ENCODE measurements around the gene LRRC61. TPM values are rescaled to one million over a fixed set of nuclear protein-coding genes. Genes with fewer than 3 reads are reported as not detected.
"Not testable (repeated sequence)": the region's sequence is repeated elsewhere in the genome, so short reads cannot be mapped to it uniquely, and the experiment has no call there.

The LRRC61 gene, protein sequence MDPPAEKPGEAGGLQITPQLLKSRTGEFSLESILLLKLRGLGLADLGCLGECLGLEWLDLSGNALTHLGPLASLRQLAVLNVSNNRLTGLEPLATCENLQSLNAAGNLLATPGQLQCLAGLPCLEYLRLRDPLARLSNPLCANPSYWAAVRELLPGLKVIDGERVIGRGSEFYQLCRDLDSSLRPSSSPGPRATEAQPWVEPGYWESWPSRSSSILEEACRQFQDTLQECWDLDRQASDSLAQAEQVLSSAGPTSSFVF
- 10 to 100 TPM; 15.0 to 22.7 (median 18.5) TPM for polyA plus RNA-seq (ENCODE audit: insufficient read depth in 1 of 5, insufficient read length in 5 of 5, low replicate concordance in 1 of 5)
- long read RNA-seq, donor 1, transcript LRRC61-202 (3 exons, 1,877 nt), result major isoform, 12 of 36 reads
- long read RNA-seq, donor 1, partial matches to known transcripts, result 20 of 36 reads
- long read RNA-seq, donor 1, other reads (novel, unspliced or antisense), result 0 of 36 reads
- long read RNA-seq, donor 2, transcript LRRC61-202 (3 exons, 1,877 nt), result major isoform, 9 of 351 reads
- long read RNA-seq, donor 2, partial matches to known transcripts, result 170 of 351 reads
- long read RNA-seq, donor 2, other reads (novel, unspliced or antisense), result 171 of 351 reads
- long read RNA-seq, donor 3, transcript LRRC61-202 (3 exons, 1,877 nt), result major isoform, 8 of 675 reads
- long read RNA-seq, donor 3, partial matches to known transcripts, result 362 of 675 reads
- long read RNA-seq, donor 3, other reads (novel, unspliced or antisense), result 302 of 675 reads
- long read RNA-seq, donor 4, transcript LRRC61-202 (3 exons, 1,877 nt), result major isoform, 6 of 6 reads
- long read RNA-seq, donor 4, partial matches to known transcripts, result 0 of 6 reads
- long read RNA-seq, donor 4, other reads (novel, unspliced or antisense), result 0 of 6 reads
- long read RNA-seq, donor 5, transcript LRRC61-202 (3 exons, 1,877 nt), result major isoform, 14 of 22 reads
- long read RNA-seq, donor 5, partial matches to known transcripts, result 6 of 22 reads
- long read RNA-seq, donor 5, other reads (novel, unspliced or antisense), result 0 of 22 reads
- long read RNA-seq, donor 6, transcript LRRC61-202 (3 exons, 1,877 nt), result major isoform, 14 of 839 reads
- long read RNA-seq, donor 6, partial matches to known transcripts, result 360 of 839 reads
- long read RNA-seq, donor 6, other reads (novel, unspliced or antisense), result 464 of 839 reads
- long read RNA-seq, donor 7, transcript LRRC61-202 (3 exons, 1,877 nt), result major isoform, 15 of 920 reads
- long read RNA-seq, donor 7, partial matches to known transcripts, result 370 of 920 reads
- long read RNA-seq, donor 7, other reads (novel, unspliced or antisense), result 533 of 920 reads
- long read RNA-seq, donor 8, transcript LRRC61-202 (3 exons, 1,877 nt), result major isoform, 5 of 5 reads
- long read RNA-seq, donor 8, partial matches to known transcripts, result 0 of 5 reads
- long read RNA-seq, donor 8, other reads (novel, unspliced or antisense), result 0 of 5 reads

DNA sequence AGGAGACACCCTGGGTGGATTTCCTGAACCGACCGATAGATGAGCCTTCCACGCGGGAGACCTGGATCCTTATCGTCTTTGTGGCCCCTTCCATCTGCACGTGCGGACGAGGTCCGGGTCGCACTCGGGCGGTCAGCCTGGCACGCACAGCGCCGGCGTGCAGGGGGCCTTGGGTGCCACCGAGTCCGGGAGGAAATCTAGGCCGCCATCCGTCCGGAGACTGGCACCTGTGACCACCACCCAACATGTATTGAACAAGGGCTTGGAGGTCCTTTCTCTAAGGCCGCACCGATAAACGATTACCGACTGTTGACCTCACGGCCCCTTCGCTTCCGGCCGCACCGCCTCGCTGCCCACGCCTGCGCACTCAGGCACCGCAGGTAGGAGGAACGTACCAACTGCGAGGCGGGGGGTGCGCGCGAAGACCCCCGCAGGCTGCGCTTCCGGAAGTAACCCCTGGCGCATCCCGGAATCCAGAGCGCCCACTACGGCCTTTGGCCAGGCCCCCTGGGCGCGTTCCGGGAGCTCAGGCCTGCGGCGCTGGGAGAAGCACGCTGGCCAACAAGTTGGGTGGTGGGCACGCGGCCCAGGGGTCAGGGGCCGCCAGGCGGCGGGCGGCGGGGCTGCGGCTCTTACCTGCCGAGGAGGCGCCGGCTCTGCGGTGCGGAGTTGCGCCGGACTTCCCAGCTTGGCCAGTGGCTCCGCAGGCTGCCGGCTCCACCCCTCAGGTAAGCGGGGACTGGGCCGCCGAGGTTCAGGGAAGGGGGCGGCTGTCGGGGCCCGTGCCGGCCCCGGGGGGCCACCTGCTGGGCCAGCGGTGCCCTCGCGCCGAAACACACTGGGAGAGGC lies at the start of gene LRRC61, which contains the start of gene ACTR3C:
LRRC61 (plus strand) TSS at position 523 of the 849 bp plus-strand sequence. CDS start 13,507 bp downstream, outside the sequence.
ACTR3C (minus strand) TSS at position 713 of the 849 bp plus-strand sequence. CDS start 28,249 bp downstream, outside the sequence.
- DNase-seq, result peak in 1 of 2 donors; percentile 55

DNA sequence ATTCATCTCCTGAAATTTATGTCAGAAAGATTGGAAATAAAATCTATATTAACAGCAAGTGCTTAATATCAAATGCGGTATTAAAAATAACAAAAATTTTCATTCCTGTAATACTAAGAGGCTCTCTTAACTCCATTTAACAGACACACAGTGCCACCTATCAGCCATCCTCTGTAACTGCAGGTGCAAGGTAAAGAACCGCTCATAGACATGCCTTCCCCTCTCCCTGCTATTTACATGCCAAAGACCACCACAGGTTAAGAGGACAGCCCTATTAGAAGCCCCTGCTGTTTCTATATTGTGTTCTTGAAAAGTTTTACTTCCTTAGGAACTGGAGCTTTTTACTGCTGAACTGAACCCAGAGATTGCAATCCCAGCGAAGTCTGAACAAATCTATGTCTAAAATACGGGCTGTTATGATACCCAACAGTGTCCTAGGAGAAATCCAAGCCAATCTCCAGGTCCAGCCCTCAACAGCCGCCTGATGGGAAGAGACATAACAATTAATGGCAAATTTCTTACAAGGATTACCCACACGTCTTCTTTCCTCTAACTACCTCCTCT lies 46.9 kb upstream of the LRRC61 start:
- not testable (repeated sequence) for DNase-seq

DNA sequence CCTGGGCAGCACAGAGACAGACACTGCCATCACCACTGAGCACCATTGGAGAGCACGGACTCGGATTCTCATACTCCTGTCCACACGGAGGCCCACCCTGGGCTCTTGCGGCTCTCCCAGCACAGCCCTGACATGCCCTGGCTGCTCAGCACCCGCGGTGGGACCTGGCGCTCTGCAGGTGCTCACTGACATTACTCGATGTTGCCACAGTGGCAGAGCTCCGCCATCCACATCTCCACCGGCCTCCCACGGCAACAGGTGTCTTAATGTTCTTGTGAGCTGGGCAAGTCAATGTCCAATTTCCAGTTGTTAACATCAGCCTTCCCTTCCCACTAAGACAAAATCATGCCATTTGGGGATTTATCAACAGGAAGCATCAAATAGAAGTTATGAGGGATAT lies 44.8 kb upstream of the LRRC61 start:
- not testable (repeated sequence) for DNase-seq

DNA sequence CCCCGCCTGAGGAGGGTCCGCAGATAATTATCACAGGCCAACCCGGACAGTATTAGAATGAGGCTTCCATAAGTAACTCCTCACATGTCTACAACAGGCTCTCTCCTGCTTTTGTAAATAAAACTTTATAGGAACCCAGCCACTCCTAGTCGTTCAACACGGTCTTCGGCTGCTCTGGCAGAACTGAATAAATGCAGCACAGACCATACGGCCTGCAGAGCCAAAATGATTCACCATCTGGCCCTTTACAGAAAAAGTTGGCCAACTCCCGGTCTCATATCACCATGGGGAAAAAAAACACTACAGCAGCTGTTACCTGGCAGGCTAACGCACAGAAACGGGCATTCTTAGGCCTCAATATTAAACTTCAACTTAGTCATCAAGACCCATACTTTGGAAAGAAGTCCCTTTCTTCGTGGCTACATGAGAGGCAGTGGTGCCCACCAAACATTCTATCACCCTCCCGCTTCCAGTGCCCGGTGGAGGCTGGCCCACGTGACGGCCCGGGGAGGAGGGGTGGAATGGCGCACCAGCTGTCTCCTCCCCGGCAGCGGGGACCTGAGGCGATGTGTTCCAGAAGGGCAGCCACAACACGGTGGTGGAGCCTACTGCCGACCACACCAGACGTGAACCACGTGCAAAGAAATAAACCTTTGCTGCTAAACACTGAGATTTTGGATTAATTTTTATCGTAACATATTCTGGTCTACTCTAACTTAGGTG lies 41.3 kb upstream of the LRRC61 start:
- not testable (repeated sequence) for DNase-seq

DNA sequence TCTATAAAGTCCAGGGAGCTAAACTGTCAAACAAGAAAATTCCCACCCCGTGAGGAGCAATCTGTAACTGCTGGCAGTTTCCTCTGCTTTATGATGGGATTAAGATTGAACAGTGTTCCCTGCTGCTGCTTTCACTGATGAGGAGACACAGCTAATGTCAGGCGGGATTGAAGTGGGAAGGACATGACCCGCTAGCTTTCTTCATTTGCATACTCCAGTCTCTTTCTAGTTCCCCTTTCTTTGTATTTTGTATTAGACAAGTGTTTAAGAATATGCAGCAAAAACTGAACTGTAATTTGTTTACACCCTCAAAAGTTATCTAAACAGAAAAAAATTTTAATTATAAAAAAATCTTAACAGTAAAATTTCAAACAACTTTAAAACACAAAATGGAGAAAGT lies 40.0 kb upstream of the LRRC61 start:
- DNase-seq, result not testable (repeated sequence)

DNA sequence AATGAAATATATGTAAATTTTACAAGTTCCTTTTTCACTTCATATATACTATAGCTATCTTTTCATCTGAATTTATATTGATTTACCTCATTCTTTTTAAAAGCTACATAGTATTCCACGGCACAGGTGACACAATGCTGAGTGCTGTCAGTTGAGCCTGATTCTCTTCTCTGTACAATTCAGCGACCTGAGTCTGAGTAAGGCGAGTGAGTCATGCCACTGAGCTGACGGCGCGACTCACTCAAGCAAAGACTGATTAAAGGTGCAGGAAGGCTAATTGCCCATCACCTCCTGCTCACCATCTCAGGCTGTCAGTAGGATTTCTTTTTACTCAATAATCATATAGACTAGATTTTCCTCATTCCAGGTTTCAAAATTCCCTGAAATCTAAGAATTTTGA lies 39.5 kb upstream of the LRRC61 start:
- not testable (repeated sequence) for DNase-seq

DNA sequence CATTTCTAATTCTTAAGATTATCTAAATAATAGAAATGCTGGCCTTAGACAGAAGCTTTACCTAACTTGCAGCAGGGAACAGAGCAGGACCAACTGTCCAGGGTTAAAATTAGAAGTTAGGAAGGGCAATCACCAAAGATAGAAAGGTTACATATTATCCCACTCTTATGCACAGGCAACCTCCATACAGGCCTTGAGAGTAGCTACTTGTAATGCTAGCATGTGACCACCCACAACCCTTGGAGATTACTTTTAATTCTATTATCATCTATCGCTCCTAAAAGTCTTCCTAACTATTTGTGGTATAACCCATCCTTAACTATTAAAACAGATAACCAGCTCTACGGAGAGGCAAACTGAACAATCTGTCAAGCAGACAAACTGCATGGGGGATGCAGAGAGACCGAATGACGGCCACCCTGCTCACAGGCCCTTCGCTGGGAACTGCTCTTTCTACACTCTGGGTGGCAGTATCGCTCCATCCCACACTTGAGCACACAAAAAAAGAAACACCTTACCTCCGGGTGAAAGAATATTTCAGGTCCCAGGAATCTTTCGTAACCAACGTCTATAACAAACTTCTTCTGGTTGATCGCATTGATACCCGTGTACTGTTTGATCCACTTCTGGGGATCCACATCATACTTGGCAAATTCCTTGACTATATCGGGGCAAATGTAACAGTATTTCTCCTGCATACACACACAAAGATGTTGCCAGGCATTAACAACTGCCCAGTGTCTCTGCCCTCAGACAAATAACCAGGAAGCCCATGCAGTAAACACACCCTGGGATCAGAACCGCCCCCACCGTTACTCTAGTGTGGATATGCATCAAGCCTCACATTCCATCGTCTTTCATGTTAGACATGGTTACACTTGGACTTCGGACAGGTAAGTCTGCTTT lies 37.1 kb upstream of the LRRC61 start:
- DNase-seq, result not testable (repeated sequence)

DNA sequence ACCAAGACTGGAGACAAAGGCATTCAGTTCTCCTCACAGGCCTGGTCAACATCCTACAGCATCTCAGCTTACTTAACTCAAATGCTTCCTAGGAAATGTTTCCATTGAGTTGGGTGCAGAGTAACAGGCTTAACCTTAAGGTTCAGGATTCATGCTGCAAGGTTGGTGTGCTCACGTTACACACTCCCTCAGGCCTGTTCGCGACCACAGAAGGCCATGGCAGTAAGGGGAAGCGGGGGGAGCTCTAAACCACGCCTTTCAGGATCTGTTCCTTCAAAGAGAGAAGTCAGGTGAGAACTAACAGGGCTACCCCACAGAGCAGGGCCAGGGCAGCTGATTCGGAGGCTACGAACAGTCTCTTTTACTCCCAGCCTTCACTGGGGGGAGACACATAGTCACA lies 35.3 kb upstream of the LRRC61 start:
- DNase-seq, result not testable (repeated sequence)

DNA sequence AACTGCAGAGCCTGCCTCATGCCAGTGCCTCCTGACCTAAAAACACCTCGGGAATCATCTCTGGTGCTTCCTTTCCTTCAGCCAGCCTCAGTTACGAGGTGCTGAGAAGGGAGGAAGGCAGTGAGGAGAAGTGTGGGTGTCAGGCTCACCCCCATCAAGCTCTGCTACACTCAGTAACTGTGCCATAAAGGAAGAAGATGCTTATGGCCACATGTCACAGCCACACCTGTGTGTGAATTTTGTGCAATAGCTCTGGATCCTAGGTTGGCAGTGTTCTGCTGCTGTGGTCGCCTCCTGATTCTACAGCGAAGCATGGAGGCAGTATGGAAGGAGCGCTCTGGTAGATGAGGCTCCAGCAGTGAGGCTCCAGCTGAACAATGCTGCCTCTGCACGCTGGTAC lies 34.3 kb upstream of the LRRC61 start:
- not testable (repeated sequence) for DNase-seq

DNA sequence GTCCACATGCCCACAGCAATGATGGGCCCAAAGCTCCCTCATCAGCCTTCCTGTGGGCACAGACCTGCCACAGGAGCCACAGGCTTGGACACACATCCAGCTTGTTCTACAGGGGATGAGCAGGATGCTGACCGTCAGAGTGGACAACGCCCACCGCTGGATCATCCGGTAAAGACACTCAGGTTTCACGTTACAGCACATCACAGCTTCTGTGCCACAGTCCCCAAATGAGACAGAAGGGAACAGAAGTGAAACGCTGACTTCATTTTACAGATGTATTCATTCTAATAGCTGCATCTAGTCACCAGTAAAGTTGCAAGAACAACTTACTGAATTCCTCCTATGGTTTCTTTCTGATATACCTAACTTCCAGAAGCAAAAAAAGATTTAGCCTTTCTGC lies 32.8 kb upstream of the LRRC61 start:
- DNase-seq, result not testable (repeated sequence)

DNA sequence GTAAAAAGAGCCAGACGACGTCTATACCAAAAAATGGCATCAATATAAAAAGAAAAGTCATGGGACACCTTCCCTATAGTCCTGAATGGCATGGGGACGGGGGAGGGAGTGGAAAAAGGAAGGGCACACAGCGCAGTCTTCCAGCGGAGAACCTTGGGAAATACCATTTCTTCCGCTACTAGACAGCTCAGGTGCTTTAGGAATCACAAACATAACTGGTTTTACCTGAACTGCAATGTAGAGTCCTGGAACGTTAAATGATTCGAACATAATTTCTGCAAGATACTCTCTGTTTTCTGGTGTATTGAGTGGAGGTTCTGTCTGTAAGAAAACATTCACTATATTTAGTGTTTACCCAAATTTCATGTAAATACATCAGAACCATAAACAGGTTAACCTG lies 28.1 kb upstream of the LRRC61 start:
- not testable (repeated sequence) for DNase-seq

DNA sequence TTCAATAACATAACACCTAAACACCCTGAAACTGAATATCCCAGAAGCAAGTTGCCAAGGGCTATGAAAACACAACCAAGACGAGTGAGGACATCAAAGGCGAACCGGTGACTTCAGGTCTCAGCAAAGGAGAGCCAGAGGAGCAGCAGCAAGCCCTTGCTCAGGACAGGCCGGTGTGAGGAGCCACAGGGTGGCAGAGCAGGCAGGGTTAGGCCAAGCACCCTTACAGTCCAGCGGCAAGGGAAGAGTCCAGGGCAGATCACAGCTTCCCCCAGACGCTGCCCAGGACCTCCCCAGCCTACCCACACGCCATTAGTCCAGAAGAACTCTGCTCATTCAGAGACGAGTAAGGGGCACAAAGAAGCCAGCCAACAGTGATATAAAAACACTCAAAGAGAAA lies 27.5 kb upstream of the LRRC61 start:
- DNase-seq, result not testable (repeated sequence)

DNA sequence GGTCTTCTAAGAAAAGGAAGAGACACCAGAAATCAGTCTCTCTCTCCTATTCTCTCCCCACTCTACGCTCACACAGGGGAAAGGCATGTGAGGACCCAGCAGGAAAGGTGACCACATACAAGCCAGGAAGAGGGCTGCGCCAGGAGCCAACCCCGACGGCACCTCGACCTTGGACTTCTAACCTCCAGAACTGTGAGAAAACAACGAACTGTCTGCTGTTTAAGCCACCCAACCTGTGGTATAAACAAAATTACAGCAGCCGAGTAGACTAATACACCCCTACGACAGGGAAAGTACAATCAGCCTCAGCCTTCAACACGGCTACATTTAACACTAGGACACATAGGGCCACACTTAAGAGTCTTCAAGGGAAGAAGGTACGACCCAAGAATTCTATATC lies 26.4 kb upstream of the LRRC61 start:
- DNase-seq, result not testable (repeated sequence)

DNA sequence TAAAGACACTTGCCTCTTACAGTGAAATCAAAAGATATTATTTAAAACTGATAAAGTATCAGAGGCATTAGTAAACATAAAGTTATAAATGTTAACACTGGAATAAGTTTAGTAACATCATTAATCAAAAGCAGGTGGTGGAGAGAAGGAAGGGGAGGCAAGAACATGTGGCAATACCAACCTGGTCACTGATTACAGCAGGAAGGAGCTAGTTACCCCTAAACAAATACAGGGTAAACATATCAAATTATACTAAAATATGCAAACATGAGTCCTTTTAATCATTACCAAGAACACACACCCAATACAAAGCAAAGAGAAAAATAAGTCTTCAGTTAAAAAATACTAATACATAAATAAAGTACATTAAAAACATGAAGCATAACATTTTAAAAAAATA lies 25.2 kb upstream of the LRRC61 start:
- DNase-seq, result not testable (repeated sequence)

DNA sequence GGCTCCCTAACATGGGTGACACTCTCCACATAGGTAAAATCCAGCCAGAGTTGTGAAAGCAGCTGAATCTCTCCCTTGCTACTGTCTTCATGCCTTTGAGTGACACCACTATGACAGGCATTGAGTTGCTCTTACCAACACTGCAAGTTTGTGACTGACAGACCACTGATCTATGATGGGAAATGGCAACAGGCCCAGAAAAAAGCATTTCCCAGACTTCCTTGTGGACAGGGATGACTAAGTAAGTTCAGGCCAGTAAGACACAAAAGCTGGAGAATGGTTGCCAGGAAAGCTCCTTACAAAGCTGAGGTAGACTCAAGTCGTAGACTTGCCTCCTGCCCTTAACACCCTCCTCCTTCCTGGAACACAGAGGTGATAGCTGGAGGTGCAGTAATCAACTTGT lies 20.2 kb upstream of the LRRC61 start:
- DNase-seq, result not testable (repeated sequence)

DNA sequence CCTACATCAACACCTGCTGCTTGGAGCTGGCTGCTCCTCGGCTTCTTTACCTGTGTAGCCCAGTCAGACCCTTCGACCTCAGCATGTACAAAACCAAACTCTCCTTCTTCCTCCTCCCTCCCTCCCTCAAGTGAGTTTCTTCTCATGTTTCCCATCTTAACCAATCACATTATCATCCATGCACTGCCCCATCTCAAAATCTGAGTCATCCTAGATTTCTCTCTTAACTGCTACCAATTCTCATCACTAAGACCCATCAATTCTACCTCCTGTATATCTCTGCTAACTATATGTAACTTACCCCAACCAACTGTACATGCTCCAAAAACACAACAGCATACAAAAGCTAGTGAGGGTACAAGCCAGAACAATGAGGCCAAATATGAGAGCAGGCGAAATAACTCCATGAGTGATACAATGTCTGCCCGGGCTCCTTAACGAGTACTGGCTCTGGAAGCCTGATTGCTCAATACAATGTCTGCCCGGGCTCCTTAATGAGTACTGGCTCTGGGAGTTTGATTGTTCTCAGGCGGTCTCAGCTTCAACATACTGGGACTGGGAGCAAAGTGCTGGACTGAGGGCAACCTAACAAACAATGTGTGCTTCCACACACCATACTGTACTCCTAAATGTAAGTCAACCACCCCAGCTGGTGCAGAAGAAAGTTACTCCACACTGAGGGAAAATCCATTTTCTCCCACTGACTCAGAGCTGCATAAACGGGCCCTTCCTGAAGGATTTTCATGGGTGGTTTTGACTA lies 18.5 kb upstream of the LRRC61 start:
- DNase-seq, result not testable (repeated sequence)

DNA sequence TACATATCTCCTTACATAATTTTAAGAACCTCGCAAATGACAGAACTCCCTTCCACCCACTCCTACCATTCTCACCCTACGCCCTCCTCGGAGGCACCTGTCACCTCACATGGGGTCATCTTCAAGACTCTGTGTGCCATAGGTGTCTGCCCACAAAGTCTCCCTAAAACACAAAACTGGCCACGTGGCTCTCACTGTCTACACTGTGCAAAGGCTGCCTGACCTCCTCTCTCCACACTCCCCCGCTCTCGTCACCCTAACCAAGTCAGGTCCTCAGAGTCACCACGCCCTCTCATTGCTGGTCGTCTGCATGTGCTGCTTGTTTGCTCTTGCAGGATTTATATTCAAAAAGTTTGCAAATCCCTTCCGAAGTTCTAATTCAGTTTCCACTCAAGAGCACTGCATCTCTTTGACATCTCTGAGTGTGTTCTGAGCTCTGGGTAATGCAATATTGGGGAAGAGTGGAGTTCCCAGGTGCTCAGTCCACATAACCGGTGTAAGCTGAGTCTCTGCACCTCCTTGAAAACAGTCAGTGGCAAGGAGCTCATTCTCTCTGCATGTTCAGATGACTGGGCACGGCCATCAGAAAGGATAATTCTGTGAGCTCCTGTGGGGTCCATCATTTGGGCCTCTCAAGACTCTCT lies 17.8 kb upstream of the LRRC61 start:
- DNase-seq, result not testable (repeated sequence)

All from right lung (tissue), 10 donors.